OCI-LY1 (cell line): ENCODE data around the gene SFXN1.

ENCODE experiments used
- H2AFZ ChIP-seq: fragments of 200-600 bp; sonication (generic), shearing (Covaris generic); 2 replicates; pipeline ENCODE4 v1.6.0; 2014; ENCODE audit warnings: antibody characterized with exemption, mild to moderate bottlenecking, low read length
- H3F3A ChIP-seq: fragments of 200-600 bp; sonication (generic), shearing (Covaris generic); 2 replicates; pipeline ENCODE4 v1.6.0; 2014; ENCODE audit warnings: mild to moderate bottlenecking, antibody characterized with exemption, low read length, moderate library complexity; ENCODE audit not compliant: insufficient read depth
- H3K27ac ChIP-seq: fragments of 200-600 bp; sonication (generic); 2 replicates; pipeline ENCODE4 v1.5.1; 2014; ENCODE audit warnings: low read length, mixed run types, mild to moderate bottlenecking, low read depth; ENCODE audit not compliant: poor library complexity, severe bottlenecking
- H3K27me3 ChIP-seq: fragments of 200-600 bp; sonication (generic); 2 replicates; pipeline ENCODE4 v1.6.0; 2014; ENCODE audit warnings: antibody characterized with exemption, mild to moderate bottlenecking, low read length, moderate library complexity; ENCODE audit not compliant: insufficient read depth
- H3K36me3 ChIP-seq: fragments of 200-600 bp; sonication (generic); 2 replicates; pipeline ENCODE4 v1.6.1; 2014; ENCODE audit warnings: mild to moderate bottlenecking, antibody characterized with exemption, low read length, moderate library complexity, mixed read lengths; ENCODE audit not compliant: insufficient read depth
- H3K4me1 ChIP-seq: fragments of 200-600 bp; sonication (generic); 2 replicates; pipeline ENCODE4 v1.5.1; 2014; ENCODE audit warnings: mild to moderate bottlenecking, low read length, moderate library complexity; ENCODE audit not compliant: insufficient read depth, severe bottlenecking
- H3K4me2 ChIP-seq: fragments of 200-600 bp; sonication (generic), shearing (Covaris generic); 2 replicates; pipeline ENCODE4 v1.6.1; 2014; ENCODE audit warnings: low read length
- H3K4me3 ChIP-seq: fragments of 200-600 bp; sonication (generic); 2 replicates; pipeline ENCODE4 v1.5.1; 2014; ENCODE audit warnings: low read length, low read depth, mild to moderate bottlenecking, mixed read lengths; ENCODE audit not compliant: poor library complexity, severe bottlenecking
- H3K79me2 ChIP-seq: fragments of 200-600 bp; shearing (Covaris generic); 2 replicates; pipeline ENCODE4 v1.6.1; 2016; ENCODE audit warnings: mixed run types, low read length, mixed read lengths; ENCODE audit not compliant: insufficient read depth
- H3K9ac ChIP-seq: fragments of 200-600 bp; sonication (generic), shearing (Covaris generic); 2 replicates; pipeline ENCODE4 v1.6.1; 2014; ENCODE audit warnings: mild to moderate bottlenecking, low read length, mixed read lengths
- H3K9me2 ChIP-seq: fragments of 200-600 bp; sonication (generic), shearing (Covaris generic); 2 replicates; pipeline ENCODE4 v1.6.1; 2014; ENCODE audit warnings: low read depth, mild to moderate bottlenecking, low read length, mixed read lengths
- H3K9me3 ChIP-seq: fragments of 200-600 bp; shearing (Covaris generic); 2 replicates; pipeline ENCODE4 v1.6.1; 2014; ENCODE audit warnings: low read length, mixed read lengths
- H4K20me1 ChIP-seq: fragments of 200-600 bp; sonication (generic), shearing (Covaris generic); 2 replicates; pipeline ENCODE4 v1.6.0; 2016; ENCODE audit warnings: mild to moderate bottlenecking, low read length; ENCODE audit not compliant: insufficient read depth
- CTCF ChIP-seq: fragments of 200-600 bp; sonication (generic), shearing (Covaris generic); IDR thresholded peaks from 2 replicates; pipeline ENCODE4 v1.5.1; 2017; ENCODE audit warnings: mild to moderate bottlenecking, antibody characterized with exemption, low read length, moderate library complexity, mixed read lengths
- EZH2 ChIP-seq: fragments of 200-600 bp; sonication (generic), shearing (Covaris generic); IDR thresholded peaks from 2 replicates; pipeline ENCODE4 v1.8.0; 2017; ENCODE audit warnings: borderline replicate concordance, mixed run types, mild to moderate bottlenecking, antibody characterized with exemption, low read length, moderate library complexity, mixed read lengths

SFXN1 gene

GRCh38 chr5:175555168-175555785 lies 76.9 kb downstream of the SFXN1 start:
- Histone ChIP-seq H3F3A (no peaks in the 10 kb centered on the region), H3K27me3 (no peaks in the 10 kb centered on the region), H2AFZ (no peak overlapping the region), H3K9ac (no peak overlapping the region), H3K4me2 (no peak overlapping the region), H3K4me1 (no peaks in the 10 kb centered on the region), H3K9me2 (no peaks in the 10 kb centered on the region), H4K20me1 (no peaks in the 10 kb centered on the region), H3K36me3 (no peaks in the 10 kb centered on the region), H3K79me2 (no peaks in the 10 kb centered on the region), H3K27ac (no peak overlapping the region), H3K9me3 (no peaks in the 10 kb centered on the region), H3K4me3 (no peak overlapping the region)
- no peak for TF ChIP-seq CTCF
- TF ChIP-seq EZH2, result no peak

- H3K4me2 ChIP-seq, result no peak overlapping the region
Measured at GRCh38 chr5:175556794-175557193, 78.4 kb downstream of the SFXN1 start.

GRCh38 chr5:175557778-175558177 lies 79.4 kb downstream of the SFXN1 start:
- H3K27me3 ChIP-seq, result no peaks in the 10 kb centered on the region
- H3K9ac ChIP-seq, result no peak overlapping the region

More at GRCh38 chr5:175556794-175557193, 78.4 kb downstream of the SFXN1 start:
- no peak overlapping the region for H3K27ac ChIP-seq
- H4K20me1 ChIP-seq, result no peaks in the 10 kb centered on the region
- H3F3A ChIP-seq, result no peaks in the 10 kb centered on the region
- no peaks in the 10 kb centered on the region for H3K9me2 ChIP-seq
- H3K4me3 ChIP-seq, result no peak overlapping the region
- H3K27me3 ChIP-seq, result no peaks in the 10 kb centered on the region
- no peaks in the 10 kb centered on the region for H3K9me3 ChIP-seq
- H3K79me2 ChIP-seq, result no peaks in the 10 kb centered on the region
- H3K9ac ChIP-seq, result no peak overlapping the region
- H3K4me1 ChIP-seq, result no peaks in the 10 kb centered on the region
- no peak overlapping the region for H2AFZ ChIP-seq
- no peaks in the 10 kb centered on the region for H3K36me3 ChIP-seq
- TF ChIP-seq EZH2, result no peak
- TF ChIP-seq CTCF, result no peak

More at GRCh38 chr5:175557778-175558177, 79.4 kb downstream of the SFXN1 start:
- Histone ChIP-seq H3K4me3 (no peak overlapping the region), H3K27ac (no peak overlapping the region), H3K9me2 (no peaks in the 10 kb centered on the region), H3F3A (no peaks in the 10 kb centered on the region), H2AFZ (no peak overlapping the region), H3K79me2 (no peaks in the 10 kb centered on the region), H4K20me1 (no peaks in the 10 kb centered on the region), H3K9me3 (no peaks in the 10 kb centered on the region), H3K36me3 (no peaks in the 10 kb centered on the region), H3K4me2 (no peak overlapping the region), H3K4me1 (no peaks in the 10 kb centered on the region)
- TF ChIP-seq EZH2, result no peak
- no peak for TF ChIP-seq CTCF
